ENCODE data around the gene IDS. TPM values are rescaled to one million over a fixed set of nuclear protein-coding genes. Genes with fewer than 3 reads are reported as not detected.
"Not testable (repeated sequence)": the region's sequence is repeated elsewhere in the genome, so short reads cannot be mapped to it uniquely, and the experiment has no call there.

IDS gene
- total RNA-seq, 2 experiments from 2014 or later = 52.6 to 55.7 TPM

DNA sequence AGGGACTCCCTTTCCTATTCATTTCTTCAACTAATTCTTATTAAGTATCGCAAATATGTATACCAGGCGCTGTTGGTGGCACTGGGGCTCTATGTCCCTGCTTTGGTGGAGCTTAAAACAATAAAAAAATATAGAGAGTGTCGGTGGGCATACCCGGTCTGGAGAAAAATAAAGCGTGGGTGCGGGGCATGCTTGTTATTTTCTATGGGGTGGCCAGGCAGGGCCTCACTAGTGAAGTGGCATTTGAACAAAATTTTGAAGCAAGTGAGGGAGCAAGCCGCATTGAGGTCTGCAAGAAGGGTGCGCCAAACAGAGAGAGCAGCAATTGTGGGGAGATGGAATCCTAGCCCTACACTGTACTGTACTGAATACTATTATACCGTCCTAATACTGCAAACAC is 565 bp upstream of the IDS start:
- ChIA-PET POLR2A (interaction anchor here (0.6 kb wide), 2 partner anchors 34 to 1602 kb away, joined by 3 read pairs; no protein-coding TSS in a partner anchor), CTCF (interaction anchor here (2.6 kb wide), 1 partner anchor 11 kb away, joined by 7 read pairs; no protein-coding TSS in a partner anchor)
- Mint-ChIP-seq H3K9me3 (no peaks in the 10 kb centered on the region), H3K27ac (peak overlapping the region; percentile 86), H3K27me3 (peaks cover 4% of the 10 kb centered on the region), H3K4me3 (peak overlapping the region; percentile 75), H3K4me1 (peaks cover 47% of the 10 kb centered on the region), H3K36me3 (ENCODE audit: low read depth) (peaks cover 3% of the 10 kb centered on the region)
- DNase-seq = no peak

DNA sequence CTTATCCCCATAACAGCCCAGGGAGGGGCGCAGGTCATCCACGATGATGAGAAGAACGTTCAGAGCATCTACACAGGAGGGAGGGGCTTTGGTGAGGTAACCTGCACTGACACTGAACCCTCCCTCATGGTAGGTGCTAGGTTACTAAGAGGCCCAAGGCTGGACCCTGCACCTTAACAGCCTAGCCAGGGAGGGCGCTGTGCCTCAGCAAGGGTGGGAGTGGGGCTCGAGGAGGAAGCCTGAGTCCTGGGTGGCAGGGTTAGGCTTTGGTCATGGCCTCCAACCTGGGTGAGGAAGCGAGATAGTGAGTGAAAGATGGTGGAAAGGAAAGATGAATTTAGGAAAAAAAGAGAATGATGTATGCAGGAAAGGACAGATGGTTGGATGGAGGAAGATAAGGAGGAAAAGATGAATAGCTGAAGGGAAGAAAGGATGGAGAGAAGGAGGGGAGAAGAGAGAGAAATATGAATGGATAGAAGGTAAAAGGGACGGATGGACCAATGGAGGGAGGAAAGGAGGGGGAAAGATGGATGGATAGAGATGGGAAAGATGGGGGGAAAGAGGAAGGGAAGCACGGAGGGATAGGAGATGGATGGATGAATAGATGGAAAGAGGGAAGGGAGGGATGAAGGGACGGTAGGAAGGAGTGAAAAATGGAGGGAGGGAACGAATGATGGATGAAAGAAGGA is 736 bp downstream of the IDS start:
- DNase-seq = peak; percentile 63
- Mint-ChIP-seq H3K4me1 (peaks cover 51% of the 10 kb centered on the region), H3K9me3 (no peaks in the 10 kb centered on the region), H3K36me3 (ENCODE audit: low read depth) (peaks cover 8% of the 10 kb centered on the region), H3K4me3 (peak overlapping the region; percentile 75), H3K27me3 (peaks cover 2% of the 10 kb centered on the region), H3K27ac (peak overlapping the region; percentile 86)
- ChIA-PET CTCF (interaction anchor here (0.6 to 2.6 kb wide), 5 partner anchors 13 to 434 kb away, joined by 3 to 7 read pairs (median 3); partner anchors contain the start of gene EOLA2), POLR2A (interaction anchor here (0.6 kb wide), 1 partner anchor 9 kb away, joined by 3 read pairs; no protein-coding TSS in a partner anchor)

DNA sequence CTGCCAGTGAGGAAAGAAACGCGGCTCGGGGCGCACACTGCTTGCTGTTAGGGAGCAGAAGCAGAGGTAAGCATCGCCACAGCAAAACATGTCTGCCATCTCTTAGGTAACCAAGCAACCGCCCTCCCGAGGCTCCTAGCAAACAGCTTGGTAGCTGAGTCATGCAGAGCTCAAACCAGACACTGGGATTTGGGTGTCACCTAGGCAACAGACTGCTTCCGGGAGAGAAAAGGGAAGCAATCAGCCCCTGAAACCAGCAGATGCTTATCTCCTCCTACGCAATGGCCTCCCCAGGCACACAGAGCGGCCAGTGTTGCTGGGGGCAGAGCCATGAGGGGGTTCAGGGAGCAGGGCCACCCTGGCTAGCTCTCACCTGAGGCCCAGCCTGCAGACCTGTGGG is 1.7 kb downstream of the IDS start:
- peak overlapping the region; percentile 75 for H3K4me3 Mint-ChIP-seq
- CTCF ChIA-PET = interaction anchor here (2.6 kb wide), 1 partner anchor 14 kb away, joined by 7 read pairs; no protein-coding TSS in a partner anchor
- H3K9me3 Mint-ChIP-seq; H3K27me3 Mint-ChIP-seq; POLR2A ChIA-PET; H3K36me3 Mint-ChIP-seq (ENCODE audit: low read depth): not testable (repeated sequence)
- peaks cover 51% of the 10 kb centered on the region for H3K4me1 Mint-ChIP-seq
- peak overlapping the region; percentile 66 for H3K27ac Mint-ChIP-seq
- DNase-seq = peak; percentile 73

DNA sequence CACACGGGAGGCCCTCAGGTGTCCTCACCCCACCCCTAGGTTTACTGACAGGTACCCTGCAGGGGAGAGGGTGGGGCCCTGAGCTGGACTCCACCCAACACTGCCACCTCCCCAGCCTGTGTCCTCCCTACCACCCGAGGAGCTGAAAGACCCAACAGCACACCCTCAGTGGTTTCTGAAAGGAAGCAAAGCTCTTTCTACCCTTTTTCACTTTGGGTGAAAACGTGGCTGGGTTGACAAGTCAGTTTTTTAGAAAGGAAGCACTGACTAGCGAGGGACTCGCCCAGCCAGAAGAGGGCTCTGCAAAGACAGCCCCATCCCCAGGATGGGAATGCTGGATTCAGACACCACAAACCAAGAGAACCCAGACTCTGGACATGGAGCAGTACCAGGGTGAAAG is 2.2 kb downstream of the IDS start:
- peak overlapping the region; percentile 68 for H3K27ac Mint-ChIP-seq
- H3K9me3 Mint-ChIP-seq; POLR2A ChIA-PET; H3K4me3 Mint-ChIP-seq; CTCF ChIA-PET; H3K36me3 Mint-ChIP-seq (ENCODE audit: low read depth); H3K27me3 Mint-ChIP-seq: not testable (repeated sequence)
- H3K4me1 Mint-ChIP-seq = peaks cover 51% of the 10 kb centered on the region
- peak; percentile 16 for DNase-seq

DNA sequence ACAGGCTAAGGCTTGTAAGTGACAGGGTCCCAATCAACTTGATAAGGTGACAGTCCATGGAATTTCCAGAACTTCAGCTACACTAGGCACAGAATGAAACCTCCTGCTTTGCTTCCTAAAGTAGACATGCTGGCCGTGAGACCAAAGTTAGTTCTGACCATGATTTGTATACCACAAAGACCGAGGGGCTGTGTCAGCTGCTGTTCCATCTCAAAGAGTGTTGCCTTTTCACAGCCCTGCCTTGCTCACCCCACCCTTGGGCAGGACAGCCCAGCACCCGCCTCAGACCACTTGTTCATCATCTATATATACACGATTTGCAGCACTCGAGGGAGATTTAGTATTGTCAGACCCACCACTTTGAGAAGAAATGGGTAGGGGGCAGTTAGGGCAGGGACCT is 5.3 kb downstream of the IDS start:
- no peak overlapping the region for H3K4me3 Mint-ChIP-seq
- H3K36me3 Mint-ChIP-seq (ENCODE audit: low read depth) = peaks cover 17% of the 10 kb centered on the region
- H3K27ac Mint-ChIP-seq = no peak overlapping the region
- ChIA-PET POLR2A (no interaction called here), CTCF (interaction anchor here (0.9 kb wide), 1 partner anchor 1585 kb away, joined by 3 read pairs; no protein-coding TSS in a partner anchor)
- no peaks in the 10 kb centered on the region for H3K9me3 Mint-ChIP-seq
- DNase-seq = no peak
- H3K4me1 Mint-ChIP-seq = peaks cover 43% of the 10 kb centered on the region
- H3K27me3 Mint-ChIP-seq = no peaks in the 10 kb centered on the region

DNA sequence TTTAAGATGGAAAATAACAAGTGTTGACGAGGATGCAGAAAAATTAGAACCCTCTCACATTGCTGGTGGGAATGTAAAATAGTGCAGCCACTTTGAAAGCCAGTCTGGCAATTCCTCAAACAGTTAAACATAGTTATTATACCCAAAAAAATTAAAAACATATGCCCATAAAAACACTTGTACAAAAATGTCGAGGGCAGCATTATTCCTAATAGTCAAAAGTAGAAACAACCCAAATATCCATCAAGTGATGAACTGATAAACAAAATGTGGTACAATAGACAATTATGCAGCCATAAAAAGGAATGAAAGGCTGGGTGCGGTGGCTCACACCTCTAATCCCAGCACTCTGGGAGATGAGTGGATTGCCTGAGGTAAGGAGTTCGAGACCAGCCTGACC is 6.3 kb downstream of the IDS start:
- peaks cover 17% of the 10 kb centered on the region for H3K36me3 Mint-ChIP-seq (ENCODE audit: low read depth)
- no peak for DNase-seq
- no peak overlapping the region for H3K4me3 Mint-ChIP-seq
- no peak overlapping the region for H3K27ac Mint-ChIP-seq
- H3K27me3 Mint-ChIP-seq = no peaks in the 10 kb centered on the region
- no peaks in the 10 kb centered on the region for H3K9me3 Mint-ChIP-seq
- ChIA-PET CTCF (no interaction called here), POLR2A (no interaction called here)
- H3K4me1 Mint-ChIP-seq = peaks cover 34% of the 10 kb centered on the region

DNA sequence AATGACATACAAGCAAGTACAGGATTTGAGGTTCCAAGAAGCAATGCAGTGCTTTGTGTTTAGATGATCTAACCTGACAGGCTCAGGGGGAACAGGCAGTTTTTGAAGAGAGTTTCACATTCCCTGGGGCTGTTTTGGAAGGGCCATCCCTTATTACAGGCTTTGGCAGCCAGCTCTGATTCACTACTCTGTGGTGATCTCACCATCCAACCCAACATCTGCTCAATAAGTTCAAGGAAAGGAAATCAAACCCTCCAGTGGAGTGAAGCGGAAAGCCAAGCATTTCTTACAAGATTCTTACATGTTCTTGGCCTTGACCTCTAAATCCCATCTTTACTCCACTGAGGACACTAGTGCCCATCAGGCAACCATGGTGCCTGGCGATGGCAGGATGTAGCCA is 7.5 kb downstream of the IDS start:
- Mint-ChIP-seq H3K9me3 (no peaks in the 10 kb centered on the region), H3K4me1 (peaks cover 29% of the 10 kb centered on the region), H3K4me3 (no peak overlapping the region), H3K27ac (no peak overlapping the region), H3K27me3 (no peaks in the 10 kb centered on the region), H3K36me3 (ENCODE audit: low read depth) (peaks cover 17% of the 10 kb centered on the region)
- POLR2A ChIA-PET = no interaction called here
- CTCF ChIA-PET = interaction anchor here (0.6 kb wide), 1 partner anchor 1519 kb away, joined by 3 read pairs; no protein-coding TSS in a partner anchor
- no peak for DNase-seq

DNA sequence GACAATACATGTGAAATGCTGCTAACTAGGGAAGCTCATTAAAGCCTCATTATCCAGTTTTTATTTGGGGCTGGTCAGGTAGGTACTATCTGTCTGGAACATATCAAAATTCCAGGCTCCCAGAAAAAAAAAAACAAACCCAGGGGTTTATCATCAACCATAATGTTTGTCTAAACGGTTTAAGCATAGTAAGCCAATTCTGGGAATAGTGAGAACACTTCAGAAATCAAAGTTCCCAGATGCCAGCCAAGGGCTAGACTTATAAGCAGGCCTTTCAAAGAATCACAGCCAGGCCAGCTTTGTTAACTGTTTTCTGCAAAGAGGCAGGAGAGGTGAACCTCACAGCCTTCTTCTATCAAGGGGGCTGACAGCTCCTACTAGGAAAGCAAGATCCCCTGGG is 8.1 kb downstream of the IDS start:
- H3K4me3 Mint-ChIP-seq = no peak overlapping the region
- ChIA-PET CTCF (no interaction called here), POLR2A (no interaction called here)
- H3K27me3 Mint-ChIP-seq = no peaks in the 10 kb centered on the region
- peaks cover 24% of the 10 kb centered on the region for H3K4me1 Mint-ChIP-seq
- H3K9me3 Mint-ChIP-seq = no peaks in the 10 kb centered on the region
- no peak overlapping the region for H3K27ac Mint-ChIP-seq
- peaks cover 17% of the 10 kb centered on the region for H3K36me3 Mint-ChIP-seq (ENCODE audit: low read depth)
- no peak for DNase-seq

DNA sequence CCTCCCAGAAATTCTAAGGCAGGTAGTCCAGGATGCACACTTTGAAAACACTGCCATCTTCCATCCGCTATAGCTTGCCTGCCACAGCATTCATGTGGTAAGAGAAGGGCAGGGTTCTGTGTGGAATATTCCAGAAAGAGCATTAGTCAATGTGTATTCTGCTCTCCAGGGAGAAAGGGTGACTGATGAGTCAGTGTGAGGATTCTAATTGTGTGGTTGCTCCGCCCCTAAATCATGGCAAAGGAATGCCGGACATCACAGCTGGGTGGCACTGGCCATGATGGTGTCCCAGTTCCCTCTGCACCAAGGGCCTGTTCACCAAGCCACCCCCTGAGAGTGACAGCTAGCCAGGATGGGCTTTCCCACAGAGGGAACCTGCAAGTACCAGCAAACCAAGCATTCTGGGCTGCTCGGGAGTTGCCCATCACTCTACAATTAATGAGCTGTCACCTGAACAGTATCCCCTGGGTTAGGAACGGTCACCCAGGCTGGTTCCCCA is 9.5 kb downstream of the IDS start:
- peaks cover 15% of the 10 kb centered on the region for H3K36me3 Mint-ChIP-seq (ENCODE audit: low read depth)
- no peak overlapping the region for H3K27ac Mint-ChIP-seq
- H3K4me1 Mint-ChIP-seq = peaks cover 9% of the 10 kb centered on the region
- DNase-seq = no peak
- H3K27me3 Mint-ChIP-seq = no peaks in the 10 kb centered on the region
- ChIA-PET POLR2A (no interaction called here), CTCF (interaction anchor here (0.6 kb wide), 1 partner anchor 9 kb away, joined by 3 read pairs; no protein-coding TSS in a partner anchor)
- no peaks in the 10 kb centered on the region for H3K9me3 Mint-ChIP-seq
- H3K4me3 Mint-ChIP-seq = no peak overlapping the region

DNA sequence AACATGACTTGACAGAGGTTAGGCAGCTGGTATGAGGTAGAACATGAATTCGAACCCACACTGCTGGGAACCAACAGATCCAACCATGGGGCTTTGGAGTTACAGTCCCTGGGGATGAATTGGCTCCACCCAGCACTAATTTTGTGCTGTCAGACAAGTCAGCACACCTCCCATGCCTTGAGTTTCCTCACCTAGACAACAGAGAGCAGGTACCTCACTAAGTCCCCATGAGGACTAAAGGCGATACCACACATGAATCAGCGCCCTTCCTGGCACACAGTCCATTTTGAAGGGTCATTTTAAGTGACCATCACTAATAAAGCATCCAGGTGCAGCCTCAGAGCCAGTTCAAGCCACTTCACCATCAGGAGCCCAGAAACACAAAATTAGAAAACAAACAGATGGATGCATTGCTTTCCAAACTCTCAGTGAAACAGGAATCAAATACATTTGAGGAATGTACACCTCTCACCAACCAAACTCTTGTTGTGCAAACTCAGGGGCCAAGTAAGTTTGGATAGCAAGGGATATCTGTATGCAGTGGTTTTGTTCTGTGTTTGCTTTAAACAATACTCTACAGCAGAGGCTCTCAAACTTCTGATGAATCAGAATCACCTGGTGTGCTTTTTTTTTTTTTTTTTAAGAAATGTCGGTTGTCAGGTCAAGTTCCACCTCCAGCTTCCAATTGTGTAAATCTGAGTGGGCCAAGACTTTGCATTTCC is 10.1 kb downstream of the IDS start:
- Mint-ChIP-seq H3K27me3 (no peaks in the 10 kb centered on the region), H3K4me3 (no peak overlapping the region), H3K36me3 (ENCODE audit: low read depth) (peaks cover 15% of the 10 kb centered on the region), H3K4me1 (peaks cover 3% of the 10 kb centered on the region), H3K27ac (no peak overlapping the region), H3K9me3 (no peaks in the 10 kb centered on the region)
- CTCF ChIA-PET = no interaction called here
- no peak for DNase-seq
- POLR2A ChIA-PET = no interaction called here

DNA sequence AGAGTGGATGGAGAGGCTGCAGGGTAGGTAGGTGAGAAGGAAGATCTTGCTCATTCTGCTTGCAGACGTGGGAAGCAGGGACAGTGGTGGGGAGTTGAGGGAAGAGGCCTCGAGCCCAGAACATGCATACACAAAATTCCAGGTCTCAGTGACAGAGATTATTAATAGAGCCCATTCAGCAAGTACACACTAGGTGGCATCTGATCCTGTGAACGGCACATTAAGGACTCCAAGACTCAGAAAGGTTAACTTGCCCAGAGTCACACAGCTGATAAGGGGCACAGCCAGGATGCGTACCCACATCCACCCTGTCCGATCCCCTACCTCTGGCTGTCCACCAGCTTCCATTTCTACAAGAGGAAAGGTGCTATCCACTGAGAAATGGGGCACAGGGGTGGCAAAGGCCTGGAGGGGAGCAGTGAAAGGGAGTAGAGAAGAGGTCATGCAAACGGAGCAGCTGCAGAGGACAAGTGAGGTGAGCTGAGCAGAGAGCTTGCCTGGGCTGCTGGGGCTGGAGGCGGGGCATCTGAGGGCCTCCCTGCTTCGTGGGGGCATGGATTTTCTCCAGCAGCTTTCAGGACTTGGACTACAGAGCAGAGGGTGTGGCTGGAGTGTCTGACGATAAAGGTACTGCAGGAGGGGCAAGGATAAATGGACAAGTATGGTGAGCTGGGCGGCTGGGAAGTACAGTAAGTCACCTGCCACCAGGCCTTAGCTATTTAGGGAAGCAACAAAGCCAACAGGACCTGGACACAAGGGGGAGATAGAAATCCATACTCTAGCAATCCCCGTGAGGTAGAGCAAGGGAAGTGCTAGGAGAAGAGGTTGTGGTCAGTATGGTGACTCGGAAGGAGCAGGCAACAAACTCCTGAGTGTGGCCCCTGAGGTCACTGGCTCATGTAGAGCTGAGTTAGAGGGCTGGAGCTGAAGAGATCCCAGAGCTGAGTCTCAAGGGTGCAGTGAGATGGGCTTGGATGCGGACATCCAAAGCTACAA is 11.2 kb downstream of the IDS start:
- no peaks in the 10 kb centered on the region for H3K27me3 Mint-ChIP-seq
- H3K9me3 Mint-ChIP-seq = no peaks in the 10 kb centered on the region
- CTCF ChIA-PET = interaction anchor here (1.1 to 1.4 kb wide), 3 partner anchors 8 to 22 kb away, joined by 3 to 4 read pairs (median 3); no protein-coding TSS in a partner anchor
- no peak overlapping the region for H3K4me3 Mint-ChIP-seq
- H3K4me1 Mint-ChIP-seq = no peaks in the 10 kb centered on the region
- H3K27ac Mint-ChIP-seq = no peak overlapping the region
- H3K36me3 Mint-ChIP-seq (ENCODE audit: low read depth) = peaks cover 14% of the 10 kb centered on the region
- DNase-seq = no peak
- POLR2A ChIA-PET = no interaction called here

DNA sequence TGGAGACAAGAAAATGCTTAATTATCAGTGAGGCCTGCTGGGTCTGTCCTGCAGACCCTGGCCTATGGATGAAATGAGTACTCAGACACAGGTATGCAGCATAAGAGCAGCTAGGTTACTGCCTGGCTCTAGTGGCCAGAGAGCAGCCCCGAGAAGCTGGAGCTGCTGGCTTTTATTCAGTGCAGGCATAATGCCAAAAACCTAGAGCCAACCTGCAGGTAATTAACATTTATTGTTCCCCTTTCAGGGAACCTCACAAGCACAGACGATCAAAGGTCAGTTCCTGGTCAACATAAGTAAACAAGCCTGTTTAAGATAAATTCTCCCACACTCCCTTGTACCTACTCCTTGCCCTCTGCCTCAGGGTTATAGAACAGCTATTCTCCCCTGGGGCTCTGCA is 13.3 kb downstream of the IDS start:
- no peaks in the 10 kb centered on the region for H3K4me1 Mint-ChIP-seq
- H3K9me3 Mint-ChIP-seq = no peaks in the 10 kb centered on the region
- CTCF ChIA-PET = no interaction called here
- POLR2A ChIA-PET = no interaction called here
- H3K27ac Mint-ChIP-seq = no peak overlapping the region
- no peak overlapping the region for H3K4me3 Mint-ChIP-seq
- peaks cover 21% of the 10 kb centered on the region for H3K36me3 Mint-ChIP-seq (ENCODE audit: low read depth)
- no peaks in the 10 kb centered on the region for H3K27me3 Mint-ChIP-seq
- no peak for DNase-seq

All from activated CD4-positive, alpha-beta T cell treated with anti-CD3 and anti-CD28 coated beads, Interleukin-2, amount 10 ng/mL, durations not matched to agents 7 days and 5 days (primary cell).